ENCODE results near the gene NF1. TPM values are rescaled to one million over a fixed set of nuclear protein-coding genes. Genes with fewer than 3 reads are reported as not detected.
A peak's percentile ranks its signal among the peaks of the same experiment; 100 is the strongest.

NF1 gene
- total and polyA plus RNA-seq, 2 of the 13 experiments (the other 11 are each of a cell fraction or from before 2014, with no cell fraction given) = 21.5 to 26.5 TPM

GRCh38 chr17:31416503-31416923, 321.7 kb downstream of the NF1 start (continued):
- TF ChIP-seq, protein P1, sequence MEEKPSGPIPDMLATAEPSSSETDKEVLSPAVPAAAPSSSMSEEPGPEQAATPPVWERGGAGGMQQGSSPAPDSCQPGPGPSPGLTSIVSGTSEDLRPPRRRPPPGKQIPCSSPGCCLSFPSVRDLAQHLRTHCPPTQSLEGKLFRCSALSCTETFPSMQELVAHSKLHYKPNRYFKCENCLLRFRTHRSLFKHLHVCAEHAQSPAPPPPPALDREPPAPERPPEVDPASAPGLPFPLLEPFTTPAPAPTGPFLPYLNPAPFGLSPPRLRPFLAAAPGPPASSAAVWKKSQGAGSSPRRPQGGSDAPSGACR (CRISPR knock-in tag; IDR thresholded peaks at IDR 0.05) = no peak
- TF ChIP-seq ASH2L (IDR thresholded peaks at IDR 0.05; ENCODE audit: insufficient read length, low read depth, low read length) (no peak), MBD4 (IDR thresholded peaks at IDR 0.05; ENCODE audit: borderline replicate concordance, low read length) (no peak), ZBTB8A (CRISPR knock-in tag; IDR thresholded peaks at IDR 0.05; ENCODE audit: borderline replicate concordance, low read depth) (no peak), ZNF34 (CRISPR knock-in tag; IDR thresholded peaks at IDR 0.05; ENCODE audit: borderline replicate concordance) (no peak), ISL2 (CRISPR knock-in tag; IDR thresholded peaks at IDR 0.05) (no peak), JUND (CRISPR knock-in tag; IDR thresholded peaks at IDR 0.05) (no peak), ZFP36L1 (CRISPR knock-in tag; IDR thresholded peaks at IDR 0.05) (no peak), SRSF9 (IDR thresholded peaks at IDR 0.05; ENCODE audit: borderline replicate concordance, insufficient read depth, low read depth, low read length, poor library complexity, severe bottlenecking) (no peak), RFXANK (CRISPR knock-in tag; IDR thresholded peaks at IDR 0.05) (no peak), FOXK2 (IDR thresholded peaks at IDR 0.05) (peak; percentile 49; the same call in 1 of the 2 replicates), NR3C1 (CRISPR knock-in tag; IDR thresholded peaks at IDR 0.05) (no peak), ZNF251 (CRISPR knock-in tag; IDR thresholded peaks at IDR 0.05) (no peak), ELF1 (CRISPR knock-in tag; IDR thresholded peaks at IDR 0.05) (no peak), CTCF (CRISPR knock-in tag; IDR thresholded peaks at IDR 0.05) (0 out of 2 replicates have a peak, but pooled peaks have one; percentile 2), ZNF121 (CRISPR knock-in tag; IDR thresholded peaks at IDR 0.05) (no peak), XRCC5 (optimal IDR thresholded peaks at IDR 0.05; ENCODE audit: low read length) (peak; percentile 83), AKAP8 (CRISPR knock-in tag; IDR thresholded peaks at IDR 0.05) (no peak), PAX8 (CRISPR knock-in tag; IDR thresholded peaks at IDR 0.05; ENCODE audit: borderline replicate concordance) (no peak), SAP130 (CRISPR knock-in tag; IDR thresholded peaks at IDR 0.05; ENCODE audit: low read depth) (peak; percentile 42; the same call in 1 of the 2 replicates), ZNF296 (CRISPR knock-in tag; conservative IDR thresholded peaks at IDR 0.05) (0 out of 2 replicates have a peak, but pooled peaks have one; percentile 47), MTF2 (CRISPR knock-in tag; IDR thresholded peaks at IDR 0.05; ENCODE audit: borderline replicate concordance) (no peak), AGO1 (IDR thresholded peaks at IDR 0.05; ENCODE audit: low read depth, low read length, poor library complexity, severe bottlenecking) (no peak)
- TF ChIP-seq, protein P2, sequence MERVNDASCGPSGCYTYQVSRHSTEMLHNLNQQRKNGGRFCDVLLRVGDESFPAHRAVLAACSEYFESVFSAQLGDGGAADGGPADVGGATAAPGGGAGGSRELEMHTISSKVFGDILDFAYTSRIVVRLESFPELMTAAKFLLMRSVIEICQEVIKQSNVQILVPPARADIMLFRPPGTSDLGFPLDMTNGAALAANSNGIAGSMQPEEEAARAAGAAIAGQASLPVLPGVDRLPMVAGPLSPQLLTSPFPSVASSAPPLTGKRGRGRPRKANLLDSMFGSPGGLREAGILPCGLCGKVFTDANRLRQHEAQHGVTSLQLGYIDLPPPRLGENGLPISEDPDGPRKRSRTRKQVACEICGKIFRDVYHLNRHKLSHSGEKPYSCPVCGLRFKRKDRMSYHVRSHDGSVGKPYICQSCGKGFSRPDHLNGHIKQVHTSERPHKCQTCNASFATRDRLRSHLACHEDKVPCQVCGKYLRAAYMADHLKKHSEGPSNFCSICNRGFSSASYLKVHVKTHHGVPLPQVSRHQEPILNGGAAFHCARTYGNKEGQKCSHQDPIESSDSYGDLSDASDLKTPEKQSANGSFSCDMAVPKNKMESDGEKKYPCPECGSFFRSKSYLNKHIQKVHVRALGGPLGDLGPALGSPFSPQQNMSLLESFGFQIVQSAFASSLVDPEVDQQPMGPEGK (CRISPR knock-in tag; IDR thresholded peaks at IDR 0.05) = 0 out of 2 replicates have a peak, but pooled peaks have one; percentile 14
- TF ChIP-seq, protein P3, sequence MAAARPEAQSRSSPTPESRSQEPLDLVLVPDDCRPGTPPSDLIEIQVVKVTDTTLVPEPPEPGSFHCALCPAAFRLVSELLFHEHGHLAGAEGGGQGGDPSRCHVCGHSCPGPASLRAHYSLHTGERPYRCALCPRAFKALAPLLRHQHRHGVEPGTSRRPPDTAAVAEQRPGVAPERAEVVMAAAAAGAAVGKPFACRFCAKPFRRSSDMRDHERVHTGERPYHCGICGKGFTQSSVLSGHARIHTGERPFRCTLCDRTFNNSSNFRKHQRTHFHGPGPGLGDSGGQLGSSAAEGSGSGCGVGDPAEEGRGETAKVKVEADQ (CRISPR knock-in tag; IDR thresholded peaks at IDR 0.05; ENCODE audit: borderline replicate concordance) = no peak
- TF ChIP-seq, protein P4, sequence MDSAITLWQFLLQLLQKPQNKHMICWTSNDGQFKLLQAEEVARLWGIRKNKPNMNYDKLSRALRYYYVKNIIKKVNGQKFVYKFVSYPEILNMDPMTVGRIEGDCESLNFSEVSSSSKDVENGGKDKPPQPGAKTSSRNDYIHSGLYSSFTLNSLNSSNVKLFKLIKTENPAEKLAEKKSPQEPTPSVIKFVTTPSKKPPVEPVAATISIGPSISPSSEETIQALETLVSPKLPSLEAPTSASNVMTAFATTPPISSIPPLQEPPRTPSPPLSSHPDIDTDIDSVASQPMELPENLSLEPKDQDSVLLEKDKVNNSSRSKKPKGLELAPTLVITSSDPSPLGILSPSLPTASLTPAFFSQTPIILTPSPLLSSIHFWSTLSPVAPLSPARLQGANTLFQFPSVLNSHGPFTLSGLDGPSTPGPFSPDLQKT (CRISPR knock-in tag; IDR thresholded peaks at IDR 0.05; ENCODE audit: borderline replicate concordance) = no peak
